Measurements from ENCODE around the gene AHRR. TPM values are rescaled to one million over a fixed set of nuclear protein-coding genes. Genes with fewer than 3 reads are reported as not detected.

AHRR gene
- total RNA-seq, 1 experiment from 2014 or later, result 1.3 TPM

DNA sequence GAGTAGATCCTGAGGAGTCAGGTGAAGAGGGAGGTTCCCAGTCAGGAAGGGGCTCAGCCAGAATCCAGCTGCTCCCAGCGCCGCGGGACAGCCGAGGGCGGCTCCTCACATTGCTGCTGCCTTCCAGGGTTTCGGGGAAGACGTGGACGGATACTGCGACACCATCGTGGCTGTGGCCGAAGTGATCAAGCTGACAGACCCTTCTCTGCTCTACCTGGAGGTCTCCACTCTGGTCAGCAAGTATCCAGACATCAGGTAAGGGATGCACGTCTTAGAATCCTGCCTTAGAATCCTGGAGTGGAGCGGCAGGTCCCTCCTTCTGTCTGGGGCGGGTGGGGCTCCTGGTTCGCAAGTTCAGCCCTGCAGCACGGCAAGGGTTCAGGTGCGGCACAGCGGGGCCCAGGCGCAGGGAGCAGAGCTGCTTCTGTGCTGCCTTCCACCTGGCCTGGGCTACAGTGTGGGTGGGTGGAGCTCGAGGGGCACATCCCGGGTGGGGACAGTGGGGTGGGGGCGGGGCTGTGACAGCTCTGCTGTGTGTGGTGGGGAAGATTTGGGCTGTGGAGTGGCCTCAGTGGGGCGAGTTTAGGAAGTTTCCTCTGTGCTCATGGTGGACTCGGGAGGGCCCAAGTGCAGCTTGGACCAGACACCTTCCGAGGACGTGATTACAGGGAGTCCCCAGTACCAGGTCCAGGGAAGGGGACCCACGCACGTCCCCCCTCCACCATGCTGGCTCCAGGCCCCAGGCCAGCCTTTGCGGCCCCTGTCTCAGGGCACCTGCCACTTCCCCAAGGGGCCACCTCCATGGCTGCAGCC, 144.3 kb downstream of the AHRR start:
- TF ChIP-seq, protein P1, sequence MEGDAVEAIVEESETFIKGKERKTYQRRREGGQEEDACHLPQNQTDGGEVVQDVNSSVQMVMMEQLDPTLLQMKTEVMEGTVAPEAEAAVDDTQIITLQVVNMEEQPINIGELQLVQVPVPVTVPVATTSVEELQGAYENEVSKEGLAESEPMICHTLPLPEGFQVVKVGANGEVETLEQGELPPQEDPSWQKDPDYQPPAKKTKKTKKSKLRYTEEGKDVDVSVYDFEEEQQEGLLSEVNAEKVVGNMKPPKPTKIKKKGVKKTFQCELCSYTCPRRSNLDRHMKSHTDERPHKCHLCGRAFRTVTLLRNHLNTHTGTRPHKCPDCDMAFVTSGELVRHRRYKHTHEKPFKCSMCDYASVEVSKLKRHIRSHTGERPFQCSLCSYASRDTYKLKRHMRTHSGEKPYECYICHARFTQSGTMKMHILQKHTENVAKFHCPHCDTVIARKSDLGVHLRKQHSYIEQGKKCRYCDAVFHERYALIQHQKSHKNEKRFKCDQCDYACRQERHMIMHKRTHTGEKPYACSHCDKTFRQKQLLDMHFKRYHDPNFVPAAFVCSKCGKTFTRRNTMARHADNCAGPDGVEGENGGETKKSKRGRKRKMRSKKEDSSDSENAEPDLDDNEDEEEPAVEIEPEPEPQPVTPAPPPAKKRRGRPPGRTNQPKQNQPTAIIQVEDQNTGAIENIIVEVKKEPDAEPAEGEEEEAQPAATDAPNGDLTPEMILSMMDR (IDR thresholded peaks at IDR 0.05; ENCODE audit: unreplicated experiment), result no peak
- H3K36me3 Mint-ChIP-seq (ENCODE audit: insufficient read depth, unreplicated experiment), result peaks cover 42% of the 10 kb centered on the region
- no TSS peak for BruUV-seq (replicated peaks)
- intact Hi-C loops (cut with micrococcal nuclease; ENCODE audit: unreplicated experiment), result no loop called here
- no peak overlapping the region for H3K4me3 Mint-ChIP-seq (ENCODE audit: low read depth, unreplicated experiment)
- CTCF ChIA-PET, result no interaction called here
- H3K9me3 Mint-ChIP-seq (ENCODE audit: low read depth, unreplicated experiment), result no peaks in the 10 kb centered on the region
- H3K27me3 Mint-ChIP-seq (ENCODE audit: unreplicated experiment), result no peaks in the 10 kb centered on the region
- H3K4me1 Mint-ChIP-seq (ENCODE audit: low read depth, unreplicated experiment), result no peaks in the 10 kb centered on the region
- H3K27ac Mint-ChIP-seq (ENCODE audit: unreplicated experiment), result no peak overlapping the region
- no peak for DNase-seq

DNA sequence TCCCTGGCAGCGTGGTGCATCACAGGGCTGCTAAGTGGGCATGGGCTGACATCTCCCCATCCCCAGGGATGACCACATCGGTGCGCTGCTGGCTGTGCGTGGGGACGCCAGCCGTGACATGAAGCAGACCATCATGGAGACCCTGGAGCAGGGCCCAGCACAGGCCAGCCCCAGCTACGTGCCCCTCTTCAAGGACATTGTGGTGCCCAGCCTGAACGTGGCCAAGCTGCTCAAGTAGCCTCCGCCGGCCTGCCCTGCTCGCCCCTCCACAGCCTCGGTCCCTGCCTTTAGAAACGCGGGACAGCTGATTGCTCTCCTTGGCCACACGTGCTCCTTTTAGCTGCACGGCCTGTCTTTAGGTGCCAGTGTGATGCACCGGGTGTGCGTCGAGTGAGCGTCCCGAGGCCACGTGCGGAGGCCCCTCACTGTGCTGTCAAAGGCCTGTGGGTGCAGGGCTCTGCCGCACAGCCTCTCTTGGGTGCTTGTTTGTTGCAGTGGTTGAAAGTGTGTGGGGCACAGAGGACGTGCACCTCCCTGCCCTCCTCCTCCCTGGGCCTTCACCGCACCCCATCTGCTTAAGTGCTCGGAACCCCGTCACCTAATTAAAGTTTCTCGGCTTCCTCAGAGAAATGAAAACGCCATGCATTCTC, 145.3 kb downstream of the AHRR start:
- Mint-ChIP-seq H3K4me1 (ENCODE audit: low read depth, unreplicated experiment) (no peaks in the 10 kb centered on the region), H3K9me3 (ENCODE audit: low read depth, unreplicated experiment) (no peaks in the 10 kb centered on the region), H3K4me3 (ENCODE audit: low read depth, unreplicated experiment) (no peak overlapping the region), H3K27me3 (ENCODE audit: unreplicated experiment) (no peaks in the 10 kb centered on the region), H3K27ac (ENCODE audit: unreplicated experiment) (no peak overlapping the region), H3K36me3 (ENCODE audit: insufficient read depth, unreplicated experiment) (peaks cover 47% of the 10 kb centered on the region)
- intact Hi-C loops (cut with micrococcal nuclease; ENCODE audit: unreplicated experiment), result no loop called here
- no peak for DNase-seq
- TF ChIP-seq, protein P1 (IDR thresholded peaks at IDR 0.05; ENCODE audit: unreplicated experiment), result no peak
- no TSS peak for BruUV-seq (replicated peaks)
- CTCF ChIA-PET, result no interaction called here

DNA sequence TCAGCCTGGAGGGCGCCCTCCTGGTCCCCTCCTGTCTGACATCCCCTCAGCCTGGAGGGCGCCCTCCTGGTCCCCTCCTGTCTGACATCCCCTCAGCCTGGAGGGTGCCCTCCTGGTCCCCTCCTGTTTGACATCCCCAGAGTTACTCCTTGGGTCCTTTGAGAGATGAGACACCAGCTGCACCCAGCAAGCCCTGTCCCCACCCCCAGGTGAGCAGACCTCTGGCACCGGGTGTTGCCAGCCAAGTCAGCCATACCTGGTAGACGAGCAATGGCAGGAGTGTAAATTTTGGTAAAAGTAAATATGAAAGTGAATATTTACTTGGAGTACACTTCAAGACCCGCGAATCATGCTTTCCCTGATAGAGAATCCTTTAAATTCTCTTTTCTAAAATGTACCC, 146.9 kb downstream of the AHRR start:
- Mint-ChIP-seq H3K4me1 (ENCODE audit: low read depth, unreplicated experiment) (no peaks in the 10 kb centered on the region), H3K36me3 (ENCODE audit: insufficient read depth, unreplicated experiment) (peaks cover 45% of the 10 kb centered on the region), H3K9me3 (ENCODE audit: low read depth, unreplicated experiment) (no peaks in the 10 kb centered on the region), H3K27ac (ENCODE audit: unreplicated experiment) (no peak overlapping the region), H3K27me3 (ENCODE audit: unreplicated experiment) (peaks cover 2% of the 10 kb centered on the region), H3K4me3 (ENCODE audit: low read depth, unreplicated experiment) (no peak overlapping the region)
- CTCF ChIA-PET, result no interaction called here
- no TSS peak for BruUV-seq (replicated peaks)
- no peak for DNase-seq
- TF ChIP-seq, protein P1 (IDR thresholded peaks at IDR 0.05; ENCODE audit: unreplicated experiment), result no peak
- intact Hi-C loops (cut with micrococcal nuclease; ENCODE audit: unreplicated experiment), result no loop called here

DNA sequence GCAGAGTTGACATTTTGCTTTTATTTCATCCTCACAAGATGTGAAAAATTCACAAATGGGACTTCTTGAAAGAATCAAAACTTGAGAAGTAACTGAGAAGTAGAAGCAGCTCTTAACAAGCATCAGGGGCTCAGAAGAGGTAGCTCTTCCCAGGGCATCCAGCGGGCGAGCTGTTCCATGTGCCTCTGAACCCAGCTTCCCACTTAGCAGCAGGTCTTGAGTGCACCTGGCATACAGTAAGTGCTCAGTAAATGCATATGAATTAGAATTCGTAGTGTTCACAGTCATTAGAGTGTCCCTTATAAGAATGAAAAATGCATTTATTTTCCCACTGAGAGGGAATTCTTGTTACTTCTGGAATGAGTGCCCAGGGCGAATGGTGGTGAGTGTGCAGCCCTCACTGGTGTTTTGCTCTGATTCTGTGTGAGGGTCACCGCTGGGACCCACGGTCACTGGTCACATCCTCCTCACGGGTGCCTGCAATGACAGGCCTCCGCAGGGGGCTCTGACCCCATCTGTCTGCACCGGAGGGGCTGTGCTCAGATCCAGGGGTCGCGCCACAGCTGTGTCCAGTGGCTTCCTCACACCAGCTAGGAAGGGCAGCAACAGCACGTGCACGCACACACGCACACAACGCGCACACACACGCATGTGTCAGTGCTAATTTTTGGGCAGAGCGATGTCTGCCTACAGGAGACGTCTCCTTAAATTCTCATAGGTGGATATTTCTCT, 148.4 kb downstream of the AHRR start:
- intact Hi-C loops (cut with micrococcal nuclease; ENCODE audit: unreplicated experiment), result no loop called here
- H3K4me1 Mint-ChIP-seq (ENCODE audit: low read depth, unreplicated experiment), result no peaks in the 10 kb centered on the region
- no peak for DNase-seq
- no peak overlapping the region for H3K4me3 Mint-ChIP-seq (ENCODE audit: low read depth, unreplicated experiment)
- peaks cover 52% of the 10 kb centered on the region for H3K36me3 Mint-ChIP-seq (ENCODE audit: insufficient read depth, unreplicated experiment)
- CTCF ChIA-PET, result no interaction called here
- H3K27me3 Mint-ChIP-seq (ENCODE audit: unreplicated experiment), result peaks cover 16% of the 10 kb centered on the region
- no TSS peak for BruUV-seq (replicated peaks)
- TF ChIP-seq, protein P1 (IDR thresholded peaks at IDR 0.05; ENCODE audit: unreplicated experiment), result no peak
- no peak overlapping the region for H3K27ac Mint-ChIP-seq (ENCODE audit: unreplicated experiment)
- H3K9me3 Mint-ChIP-seq (ENCODE audit: low read depth, unreplicated experiment), result no peaks in the 10 kb centered on the region

Data from Calu3 (cell line).